Memory B cell (primary cell): Measurements from ENCODE around the gene PRICKLE4.

Experiments
- ATAC-seq: fragments of 150-1000 bp; cut with Tn5 transposase; 2 replicates; pipeline ENCODE4 v1.10.0; 2021; ENCODE audit warnings: low read depth, mild to moderate bottlenecking, moderate library complexity
- DNase-seq, 2 donors: peaks; one replicate each; pipeline ENCODE4 v3.0.0; 2022; ENCODE audit warnings: low spot score in 2 of 2
- H3K27ac Mint-ChIP-seq: one replicate; pipeline ENCODE4 v1.8.0; 2022; ENCODE audit warnings: mild to moderate bottlenecking, moderate library complexity, mixed read lengths
- H3K27me3 Mint-ChIP-seq: one replicate; pipeline ENCODE4 v1.8.0; 2022; ENCODE audit warnings: mixed read lengths
- H3K36me3 Mint-ChIP-seq: one replicate; pipeline ENCODE4 v1.8.0; 2022; ENCODE audit warnings: mild to moderate bottlenecking, mixed read lengths
- H3K4me1 Mint-ChIP-seq: one replicate; pipeline ENCODE4 v1.8.0; 2022; ENCODE audit warnings: mixed read lengths
- H3K4me3 Mint-ChIP-seq: one replicate; pipeline ENCODE4 v1.8.0; 2022; ENCODE audit warnings: mild to moderate bottlenecking, moderate library complexity, mixed read lengths
- H3K9me3 Mint-ChIP-seq: one replicate; pipeline ENCODE4 v1.8.0; 2022; ENCODE audit warnings: mixed read lengths

The PRICKLE4 gene

GRCh38 chr6:41818271-41819054 lies 37.9 kb downstream of the PRICKLE4 start:
- Mint-ChIP-seq H3K4me3 (no peak overlapping the region), H3K27ac (no peak overlapping the region), H3K27me3 (no peaks in the 10 kb centered on the region), H3K9me3 (no peaks in the 10 kb centered on the region), H3K4me1 (no peaks in the 10 kb centered on the region), H3K36me3 (peaks cover 2% of the 10 kb centered on the region)
- no peak for ATAC-seq
- no peak for DNase-seq

GRCh38 chr6:41821266-41821665 lies 40.7 kb downstream of the PRICKLE4 start:
- H3K4me3 Mint-ChIP-seq = no peak overlapping the region
- no peaks in the 10 kb centered on the region for H3K27me3 Mint-ChIP-seq
- DNase-seq (no peak), ATAC-seq (no peak)
- H3K36me3 Mint-ChIP-seq = peaks cover 2% of the 10 kb centered on the region
- no peaks in the 10 kb centered on the region for H3K9me3 Mint-ChIP-seq
- no peak overlapping the region for H3K27ac Mint-ChIP-seq
- H3K4me1 Mint-ChIP-seq = no peaks in the 10 kb centered on the region

GRCh38 chr6:41822021-41822420 lies 41.4 kb downstream of the PRICKLE4 start:
- no peaks in the 10 kb centered on the region for H3K4me1 Mint-ChIP-seq

GRCh38 chr6:41823178-41823577 lies 42.6 kb downstream of the PRICKLE4 start:
- no peaks in the 10 kb centered on the region for H3K9me3 Mint-ChIP-seq
- no peak overlapping the region for H3K4me3 Mint-ChIP-seq
- no peak for DNase-seq

More at GRCh38 chr6:41822021-41822420, 41.4 kb downstream of the PRICKLE4 start:
- Mint-ChIP-seq H3K4me3 (no peak overlapping the region), H3K9me3 (no peaks in the 10 kb centered on the region), H3K27ac (no peak overlapping the region), H3K36me3 (peaks cover 2% of the 10 kb centered on the region), H3K27me3 (no peaks in the 10 kb centered on the region)
- DNase-seq (no peak), ATAC-seq (no peak)

GRCh38 chr6:41824571-41825569 lies 44.3 kb downstream of the PRICKLE4 start:
- Mint-ChIP-seq H3K36me3 (no peaks in the 10 kb centered on the region), H3K4me1 (no peaks in the 10 kb centered on the region), H3K27me3 (no peaks in the 10 kb centered on the region), H3K9me3 (no peaks in the 10 kb centered on the region), H3K4me3 (no peak overlapping the region), H3K27ac (no peak overlapping the region)
- DNase-seq (no peak), ATAC-seq (no peak)

More at GRCh38 chr6:41823178-41823577, 42.6 kb downstream of the PRICKLE4 start:
- Mint-ChIP-seq H3K4me1 (no peaks in the 10 kb centered on the region), H3K27ac (no peak overlapping the region), H3K36me3 (peaks cover 2% of the 10 kb centered on the region), H3K27me3 (no peaks in the 10 kb centered on the region)
- no peak for ATAC-seq

- Mint-ChIP-seq H3K36me3 (peaks cover under 1% of the 10 kb centered on the region), H3K9me3 (no peaks in the 10 kb centered on the region), H3K27me3 (no peaks in the 10 kb centered on the region), H3K27ac (no peak overlapping the region), H3K4me3 (no peak overlapping the region), H3K4me1 (no peaks in the 10 kb centered on the region)
- ATAC-seq = no peak
- DNase-seq = no peak
These were observed 45.9 kb downstream of the PRICKLE4 start for GRCh38 chr6:41826343-41827022.

GRCh38 chr6:41832263-41832662 lies 51.7 kb downstream of the PRICKLE4 start:
- Mint-ChIP-seq H3K36me3 (peaks cover 6% of the 10 kb centered on the region), H3K4me3 (no peak overlapping the region), H3K4me1 (no peaks in the 10 kb centered on the region), H3K27me3 (no peaks in the 10 kb centered on the region), H3K9me3 (no peaks in the 10 kb centered on the region), H3K27ac (no peak overlapping the region)
- ATAC-seq (no peak), DNase-seq (no peak)

- ATAC-seq = no peak
- no peaks in the 10 kb centered on the region for H3K4me1 Mint-ChIP-seq
- no peak overlapping the region for H3K27ac Mint-ChIP-seq
- H3K36me3 Mint-ChIP-seq = peaks cover 10% of the 10 kb centered on the region
- H3K4me3 Mint-ChIP-seq = no peak overlapping the region
- H3K27me3 Mint-ChIP-seq = no peaks in the 10 kb centered on the region
- DNase-seq = no peak
- no peaks in the 10 kb centered on the region for H3K9me3 Mint-ChIP-seq
These were observed 55.6 kb downstream of the PRICKLE4 start for GRCh38 chr6:41836022-41836659.

GRCh38 chr6:41836660-41837052 lies 56.1 kb downstream of the PRICKLE4 start:
- Mint-ChIP-seq H3K9me3 (no peaks in the 10 kb centered on the region), H3K27me3 (no peaks in the 10 kb centered on the region), H3K4me1 (no peaks in the 10 kb centered on the region), H3K27ac (no peak overlapping the region), H3K36me3 (peaks cover 8% of the 10 kb centered on the region), H3K4me3 (no peak overlapping the region)
- DNase-seq (no peak), ATAC-seq (no peak)
